Hepatocyte (in vitro differentiated cells): ENCODE measurements around the gene THAP9. TPM values are rescaled to one million over a fixed set of nuclear protein-coding genes. Genes with fewer than 3 reads are reported as not detected.
A peak's percentile ranks its signal among the peaks of the same experiment; 100 is the strongest.

ENCODE experiments used
- DNase-seq: peaks from one replicate; pipeline ENCODE4 v3.0.0-alpha.2; 2016; ENCODE audit warnings: low spot score
- H2AFZ ChIP-seq: fragments of 200-600 bp; sonication (generic); 2 replicates; pipeline ENCODE4 v1.6.0; 2016; ENCODE audit warnings: antibody characterized with exemption, mild to moderate bottlenecking
- H3K27ac ChIP-seq: fragments of 200-600 bp; sonication (generic); 2 replicates; pipeline ENCODE4 v1.5.1; 2016; ENCODE audit warnings: mild to moderate bottlenecking
- H3K27me3 ChIP-seq: fragments of 200-600 bp; sonication (generic); 2 replicates; pipeline ENCODE4 v1.6.1; 2016
- H3K36me3 ChIP-seq: fragments of 200-600 bp; sonication (generic); replicated peaks from 2 replicates; pipeline ENCODE4 v1.5.1; 2016; ENCODE audit warnings: low read depth; ENCODE audit not compliant: insufficient read depth
- H3K4me1 ChIP-seq: fragments of 200-600 bp; sonication (generic); 2 replicates; pipeline ENCODE4 v1.5.1; 2016; ENCODE audit warnings: mild to moderate bottlenecking, moderate library complexity; ENCODE audit not compliant: insufficient read depth
- H3K4me2 ChIP-seq: fragments of 200-600 bp; sonication (generic); 2 replicates; pipeline ENCODE4 v1.6.0; 2016
- H3K4me3 ChIP-seq: fragments of 200-600 bp; sonication (generic); 2 replicates; pipeline ENCODE4 v1.5.1; 2016; ENCODE audit warnings: mild to moderate bottlenecking
- H3K79me2 ChIP-seq: fragments of 200-600 bp; sonication (generic); 2 replicates; pipeline ENCODE4 v1.6.0; 2017; ENCODE audit warnings: mild to moderate bottlenecking
- H3K9me2 ChIP-seq: fragments of 200-600 bp; sonication (generic); replicated peaks from 2 replicates; pipeline ENCODE4 v1.6.0; 2017; ENCODE audit warnings: mild to moderate bottlenecking; ENCODE audit not compliant: insufficient read depth
- H3K9me3 ChIP-seq: fragments of 200-600 bp; sonication (generic); 2 replicates; pipeline ENCODE4 v1.5.1; 2016; ENCODE audit warnings: low read depth, mild to moderate bottlenecking
- H4K20me1 ChIP-seq: fragments of 200-600 bp; sonication (generic); 2 replicates; pipeline ENCODE4 v1.6.0; 2016; ENCODE audit warnings: mild to moderate bottlenecking; ENCODE audit not compliant: insufficient read depth, poor library complexity, severe bottlenecking
- CTCF ChIP-seq: fragments of 200-600 bp; sonication (generic); IDR thresholded peaks from 2 replicates; pipeline ENCODE4 v1.5.1; 2016; ENCODE audit warnings: antibody characterized with exemption, mild to moderate bottlenecking; ENCODE audit not compliant: poor library complexity
- EZH2 ChIP-seq: fragments of 200-600 bp; sonication (generic); IDR thresholded peaks from 2 replicates; pipeline ENCODE4 v1.6.1; 2016; ENCODE audit warnings: antibody characterized with exemption, mild to moderate bottlenecking, borderline replicate concordance
- EZH2phosphoT487 ChIP-seq: fragments of 200-600 bp; sonication (generic); IDR thresholded peaks from one replicate; pipeline ENCODE4 v1.6.1; 2018; ENCODE audit warnings: antibody characterized with exemption, mild to moderate bottlenecking, low read depth, moderate library complexity; ENCODE audit not compliant: unreplicated experiment, severe bottlenecking
- WGBS: methylation state at CpG from one replicate; pipeline ENCODE4 v1.1.6; 2016; ENCODE audit warnings: low lambda C conversion rate; ENCODE audit errors: missing lambda C conversion rate; 5-methylcytosine and 5-hydroxymethylcytosine counted together
- polyA plus RNA-seq: library from polyadenylated mRNA; unstranded; fragments of >200 nt; fragmentation: Nextera tagmentation; extraction: Ambion mirVana; gene quantifications from 2 replicates; pipeline ENCODE4 v1.2.1, GENCODE V29; 2016
- total RNA-seq: library from RNA; depleted of rRNA; stranded (reverse); fragments of >200 nt; gene quantifications from 2 replicates; pipeline ENCODE4 v1.2.3, GENCODE V29; 2014

Gene THAP9
- total RNA-seq (12.5 and 14.0 TPM in 2 replicates), polyA plus RNA-seq (1.5 and 2.1 TPM in 2 replicates)

- Histone ChIP-seq H3K27me3 (no peaks in the 10 kb centered on the region), H3K4me1 (peaks cover 9% of the 10 kb centered on the region), H3K9me2 (no peaks in the 10 kb centered on the region), H3K4me3 (peak within 1 kb of the TSS; percentile 62), H4K20me1 (no peaks in the 10 kb centered on the region), H2AFZ (peak within 1 kb of the TSS; percentile 51), H3K36me3 (no peaks in the 10 kb centered on the region), H3K9me3 (no peaks in the 10 kb centered on the region), H3K4me2 (peak within 1 kb of the TSS; percentile 75), H3K79me2 (peaks cover 67% of the 10 kb centered on the region), H3K27ac (peak within 1 kb of the TSS; percentile 97)
- 2% methylated on average over 60 of the region's 67 CpGs for WGBS
- DNase-seq = peak; percentile 99
- TF ChIP-seq CTCF = no peak
- no peak for TF ChIP-seq EZH2phosphoT487
- no peak for TF ChIP-seq EZH2
Measured at GRCh38 chr4:82900411-82901182, at the start of gene THAP9. Gene THAP9 (plus strand): TSS chr4:82900735. CDS start chr4:82900803, 68 bp downstream.

GRCh38 chr4:82851318-82851717 is 49.2 kb upstream of the THAP9 start:
- Histone ChIP-seq H3K4me3 (no peak overlapping the region), H3K9me2 (no peaks in the 10 kb centered on the region), H3K27ac (no peak overlapping the region), H2AFZ (no peak overlapping the region), H3K27me3 (no peaks in the 10 kb centered on the region), H3K9me3 (no peaks in the 10 kb centered on the region), H3K4me1 (no peaks in the 10 kb centered on the region), H4K20me1 (peaks cover 20% of the 10 kb centered on the region), H3K4me2 (no peak overlapping the region), H3K79me2 (peaks cover 37% of the 10 kb centered on the region), H3K36me3 (peaks cover 6% of the 10 kb centered on the region)
- 100% methylated on average over 2 of the region's 2 CpGs for WGBS
- no peak for DNase-seq
- TF ChIP-seq EZH2 = no peak
- TF ChIP-seq CTCF = no peak
- no peak for TF ChIP-seq EZH2phosphoT487

- WGBS = 91% methylated on average over 1 of the region's 1 CpG
- no peaks in the 10 kb centered on the region for H3K9me3 ChIP-seq
- H3K9me2 ChIP-seq = no peaks in the 10 kb centered on the region
- no peak overlapping the region for H2AFZ ChIP-seq
- no peaks in the 10 kb centered on the region for H3K27me3 ChIP-seq
- H3K4me3 ChIP-seq = no peak overlapping the region
- TF ChIP-seq CTCF = peak; percentile 35
- TF ChIP-seq EZH2phosphoT487 = no peak
- no peak for TF ChIP-seq EZH2
- peaks cover 42% of the 10 kb centered on the region for H3K79me2 ChIP-seq
- no peaks in the 10 kb centered on the region for H3K4me1 ChIP-seq
- H4K20me1 ChIP-seq = peaks cover 22% of the 10 kb centered on the region
- peak; percentile 28 for DNase-seq
- no peak overlapping the region for H3K4me2 ChIP-seq
- H3K36me3 ChIP-seq = peaks cover 6% of the 10 kb centered on the region
- no peak overlapping the region for H3K27ac ChIP-seq
Measured at GRCh38 chr4:82851885-82852750, 48.4 kb upstream of the THAP9 start.
